HCT116 (cell line): ENCODE data around the gene PTPN1. TPM values are rescaled to one million over a fixed set of nuclear protein-coding genes. Genes with fewer than 3 reads are reported as not detected.

Source experiments
- ATAC-seq: fragments of 200-7000 bp; cut with Tn5 transposase; 2 replicates; pipeline ENCODE4 v1.9.1; 2020; ENCODE audit warnings: mild to moderate bottlenecking, moderate library complexity
- BruUV-seq: library from RNA; stranded (reverse); fragments of 400-500 nt; replicated peaks from 2 replicates; lab custom pipeline; 2021; lab: Mats Ljungman, UMichigan
- CTCF ChIA-PET: fragments of 300-600 bp; sonication (Branson Sonifier 250); formaldehyde crosslinking; loops from one replicate; lab custom pipeline; 2021; ENCODE audit warnings: antibody characterized with exemption; lab: Charles Lee
- POLR2A ChIA-PET: fragments of 300-600, 350-600 bp; sonication (Branson Sonifier 250); formaldehyde crosslinking; loops from one replicate; lab custom pipeline; 2021; ENCODE audit warnings: antibody characterized with exemption; lab: Charles Lee
- RAD21 ChIA-PET, 2 experiments: fragments of 300-600 bp; sonication (Branson Sonifier 250); formaldehyde crosslinking; loops; one replicate each; lab custom pipeline; 2023; ENCODE audit warnings: low total read pairs in 2 of 2; ENCODE audit not compliant: uncharacterized antibody in 2 of 2, unreplicated experiment in 2 of 2, low non-redundant PET in 1 of 2; lab: Charles Lee
- DNase-seq: peaks from one replicate; pipeline ENCODE4 v3.0.0-alpha.2; 2010; ENCODE audit warnings: low read depth, low spot score
- H2AFZ ChIP-seq: fragments of 200-600 bp; shearing (Covaris generic), sonication (generic); 2 replicates; pipeline ENCODE4 v1.6.1; 2017; ENCODE audit warnings: low read depth, mixed run types, mixed read lengths, antibody characterized with exemption, low read length; ENCODE audit not compliant: poor library complexity, severe bottlenecking
- H3K27ac ChIP-seq: 2 replicates; pipeline ENCODE4 v1.5.1; 2012; ENCODE audit warnings: low read depth, low read length
- H3K27me3 ChIP-seq: fragments of 200-600 bp; sonication (generic); 2 replicates; pipeline ENCODE4 v1.6.1; 2016; ENCODE audit warnings: mixed run types, low read length, mixed read lengths; ENCODE audit not compliant: insufficient read depth
- H3K36me3 ChIP-seq, 2 experiments: fragments of 200-500 bp in 1 of 2; fragments of 200-600 bp in 1 of 2; sonication (Bioruptor generic) in 1 of 2; sonication (generic) in 1 of 2; 2 replicates each; pipeline versions ENCODE4 v1.5.1 to v1.6.1; 2014 to 2016; ENCODE audit warnings: low read length in 2 of 2, inconsistent platforms in 1 of 2, mixed read lengths in 1 of 2, mixed run types in 1 of 2; ENCODE audit not compliant: insufficient read depth in 2 of 2, control insufficient read depth in 1 of 2
- H3K4me1 ChIP-seq, 2 experiments: fragments of 200-600 bp in 1 of 2; sonication (generic) in 1 of 2; 2 replicates each; pipeline versions ENCODE4 v1.5.1 to v1.6.1; 2012 to 2017; ENCODE audit warnings: low read length in 2 of 2, inconsistent platforms in 1 of 2, mild to moderate bottlenecking in 1 of 2, mixed read lengths in 1 of 2, mixed run types in 1 of 2, moderate library complexity in 1 of 2; ENCODE audit not compliant: insufficient read depth in 2 of 2, control insufficient read depth in 1 of 2
- H3K4me2 ChIP-seq: fragments of 200-600 bp; sonication (generic); 2 replicates; pipeline ENCODE4 v1.6.1; 2017; ENCODE audit warnings: mixed run types, low read length, mixed read lengths
- H3K4me3 ChIP-seq, 2 experiments: fragments of 200-600 bp in 1 of 2; sonication (generic) in 1 of 2; replicated peaks in 1 of 2; 2 replicates each; pipeline ENCODE4 v1.5.1; 2011 to 2016; ENCODE audit warnings: low read length in 2 of 2, control low read depth in 1 of 2, low read depth in 1 of 2, mild to moderate bottlenecking in 1 of 2, mixed read lengths in 1 of 2, mixed run types in 1 of 2
- H3K79me2 ChIP-seq: fragments of 200-600 bp; sonication (generic); 2 replicates; pipeline ENCODE4 v1.6.1; 2017; ENCODE audit warnings: mild to moderate bottlenecking, mixed run types, low read length, moderate library complexity, mixed read lengths; ENCODE audit not compliant: insufficient read depth
- H3K9ac ChIP-seq: fragments of 200-600 bp; sonication (generic); 2 replicates; pipeline ENCODE4 v1.6.1; 2016; ENCODE audit warnings: low read length, mixed read lengths
- H3K9me2 ChIP-seq: fragments of 200-600 bp; sonication (generic), shearing (Covaris generic); 2 replicates; pipeline ENCODE4 v1.6.1; 2017; ENCODE audit warnings: mixed run types, mild to moderate bottlenecking, moderate library complexity; ENCODE audit not compliant: insufficient read depth
- H3K9me3 ChIP-seq, 2 experiments: fragments of 200-500 bp in 1 of 2; fragments of 200-600 bp in 1 of 2; sonication (Bioruptor generic) in 1 of 2; sonication (generic) in 1 of 2; 2 replicates each; pipeline ENCODE4 v1.6.1; 2014 to 2017; ENCODE audit warnings: low read length in 2 of 2, mixed read lengths in 2 of 2, inconsistent platforms in 1 of 2, low read depth in 1 of 2, mild to moderate bottlenecking in 1 of 2, mixed run types in 1 of 2, moderate library complexity in 1 of 2; ENCODE audit not compliant: control insufficient read depth in 1 of 2, insufficient read depth in 1 of 2
- H4K20me1 ChIP-seq: fragments of 200-600 bp; sonication (generic), shearing (Covaris generic); 2 replicates; pipeline ENCODE4 v1.6.1; 2017; ENCODE audit warnings: mixed run types, mild to moderate bottlenecking, moderate library complexity; ENCODE audit not compliant: insufficient read depth
- CEBPB ChIP-seq: IDR thresholded peaks from 2 replicates; pipeline ENCODE4 v1.6.1; 2012; ENCODE audit warnings: low read depth
- EGR1 ChIP-seq: IDR thresholded peaks from 2 replicates; pipeline ENCODE4 v1.6.1; 2012; ENCODE audit warnings: low read depth
- EZH2 ChIP-seq: fragments of 200-600 bp; sonication (generic); IDR thresholded peaks from 2 replicates; pipeline ENCODE4 v1.6.1; 2017; ENCODE audit warnings: antibody characterized with exemption, mixed run types
- EZH2phosphoT487 ChIP-seq: fragments of 200-600 bp; IDR thresholded peaks from 2 replicates; pipeline ENCODE4 v1.6.1; 2018; ENCODE audit warnings: antibody characterized with exemption, borderline replicate concordance
- SP1 ChIP-seq: IDR thresholded peaks from 2 replicates; pipeline ENCODE4 v1.6.1; 2012; ENCODE audit warnings: low read depth
- YY1 ChIP-seq: IDR thresholded peaks from 2 replicates; pipeline ENCODE4 v1.6.1; 2011; ENCODE audit warnings: low read length, low read depth, moderate library complexity, mild to moderate bottlenecking; ENCODE audit not compliant: insufficient replicate concordance; ENCODE audit errors: extremely low read depth
- intact Hi-C: fragments of 100-400 bp; cut with micrococcal nuclease; formaldehyde crosslinking; loops from 2 replicates; pipeline ENCODE4 v1.10.0; 2022
- total RNA-seq: library from RNA; stranded (reverse); gene quantifications from one replicate; pipeline ENCODE4 v1.2.1, GENCODE V29; 2021; ENCODE audit not compliant: unreplicated experiment
- TF ChIP-seq, protein P1 (sequence below): IDR thresholded peaks from 2 replicates; pipeline ENCODE4 v1.6.1; 2011; ENCODE audit warnings: mild to moderate bottlenecking, low read length, moderate library complexity; ENCODE audit not compliant: insufficient replicate concordance; ENCODE audit errors: extremely low read depth
- TF ChIP-seq, protein P2 (sequence below): IDR thresholded peaks from 2 replicates; pipeline ENCODE4 v1.6.1; 2012
- TF ChIP-seq, protein P3 (sequence below), 3 experiments: fragments of 200-600 bp in 1 of 3; sonication (generic) in 1 of 3; IDR thresholded peaks in 2 of 3; conservative IDR thresholded peaks in 1 of 3; 2 replicates each; pipeline ENCODE4 v1.5.1; 2012 to 2017; ENCODE audit warnings: low read depth in 2 of 3, low read length in 2 of 3, antibody characterized with exemption in 1 of 3, borderline replicate concordance in 1 of 3, control low read depth in 1 of 3, mild to moderate bottlenecking in 1 of 3, mixed read lengths in 1 of 3, mixed run types in 1 of 3, moderate library complexity in 1 of 3; ENCODE audit not compliant: insufficient read depth in 1 of 3
- TF ChIP-seq, protein P4 (sequence below): IDR thresholded peaks from 2 replicates; pipeline ENCODE4 v1.6.1; 2012; ENCODE audit warnings: low read depth

PTPN1 gene
- total RNA-seq, 1 experiment from 2014 or later, result 47.5 TPM

DNA sequence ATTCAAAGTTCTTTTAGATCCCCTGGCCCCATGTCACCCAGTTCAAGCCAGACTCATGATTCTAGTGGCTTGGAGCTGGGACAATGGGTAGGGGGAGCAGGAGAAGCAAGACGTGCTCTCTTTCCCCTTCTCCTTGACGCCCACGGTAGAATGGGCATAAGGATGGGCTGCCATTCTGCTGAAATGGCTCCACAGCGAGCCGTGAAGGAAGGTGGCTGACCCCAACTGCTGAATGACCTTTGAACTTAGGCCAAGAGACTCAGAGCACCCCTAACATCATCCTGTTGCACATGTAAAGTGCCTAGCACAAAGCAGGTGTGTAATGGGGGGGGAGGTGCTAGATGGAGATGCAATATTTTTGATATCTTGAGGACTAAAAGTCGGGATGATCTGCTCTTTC is 15.8 kb upstream of the PTPN1 start:
- Histone ChIP-seq H3K9me2 (no peaks in the 10 kb centered on the region), H3K79me2 (no peaks in the 10 kb centered on the region), H3K4me3 (no peak overlapping the region), H3K9ac (no peak overlapping the region)
- RAD21 ChIA-PET, result no interaction called here
- ATAC-seq, result no peak
- no TSS peak for BruUV-seq
- no peak for TF ChIP-seq SP1
- TF ChIP-seq EZH2phosphoT487, result no peak
- no peak for TF ChIP-seq CEBPB
- TF ChIP-seq, protein P1, sequence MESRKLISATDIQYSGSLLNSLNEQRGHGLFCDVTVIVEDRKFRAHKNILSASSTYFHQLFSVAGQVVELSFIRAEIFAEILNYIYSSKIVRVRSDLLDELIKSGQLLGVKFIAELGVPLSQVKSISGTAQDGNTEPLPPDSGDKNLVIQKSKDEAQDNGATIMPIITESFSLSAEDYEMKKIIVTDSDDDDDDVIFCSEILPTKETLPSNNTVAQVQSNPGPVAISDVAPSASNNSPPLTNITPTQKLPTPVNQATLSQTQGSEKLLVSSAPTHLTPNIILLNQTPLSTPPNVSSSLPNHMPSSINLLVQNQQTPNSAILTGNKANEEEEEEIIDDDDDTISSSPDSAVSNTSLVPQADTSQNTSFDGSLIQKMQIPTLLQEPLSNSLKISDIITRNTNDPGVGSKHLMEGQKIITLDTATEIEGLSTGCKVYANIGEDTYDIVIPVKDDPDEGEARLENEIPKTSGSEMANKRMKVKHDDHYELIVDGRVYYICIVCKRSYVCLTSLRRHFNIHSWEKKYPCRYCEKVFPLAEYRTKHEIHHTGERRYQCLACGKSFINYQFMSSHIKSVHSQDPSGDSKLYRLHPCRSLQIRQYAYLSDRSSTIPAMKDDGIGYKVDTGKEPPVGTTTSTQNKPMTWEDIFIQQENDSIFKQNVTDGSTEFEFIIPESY, result no peak
- TF ChIP-seq EGR1, result no peak
- TF ChIP-seq YY1, result no peak
- TF ChIP-seq EZH2, result no peak
- TF ChIP-seq, protein P2, sequence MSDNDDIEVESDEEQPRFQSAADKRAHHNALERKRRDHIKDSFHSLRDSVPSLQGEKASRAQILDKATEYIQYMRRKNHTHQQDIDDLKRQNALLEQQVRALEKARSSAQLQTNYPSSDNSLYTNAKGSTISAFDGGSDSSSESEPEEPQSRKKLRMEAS, result no peak
- TF ChIP-seq, protein P3, sequence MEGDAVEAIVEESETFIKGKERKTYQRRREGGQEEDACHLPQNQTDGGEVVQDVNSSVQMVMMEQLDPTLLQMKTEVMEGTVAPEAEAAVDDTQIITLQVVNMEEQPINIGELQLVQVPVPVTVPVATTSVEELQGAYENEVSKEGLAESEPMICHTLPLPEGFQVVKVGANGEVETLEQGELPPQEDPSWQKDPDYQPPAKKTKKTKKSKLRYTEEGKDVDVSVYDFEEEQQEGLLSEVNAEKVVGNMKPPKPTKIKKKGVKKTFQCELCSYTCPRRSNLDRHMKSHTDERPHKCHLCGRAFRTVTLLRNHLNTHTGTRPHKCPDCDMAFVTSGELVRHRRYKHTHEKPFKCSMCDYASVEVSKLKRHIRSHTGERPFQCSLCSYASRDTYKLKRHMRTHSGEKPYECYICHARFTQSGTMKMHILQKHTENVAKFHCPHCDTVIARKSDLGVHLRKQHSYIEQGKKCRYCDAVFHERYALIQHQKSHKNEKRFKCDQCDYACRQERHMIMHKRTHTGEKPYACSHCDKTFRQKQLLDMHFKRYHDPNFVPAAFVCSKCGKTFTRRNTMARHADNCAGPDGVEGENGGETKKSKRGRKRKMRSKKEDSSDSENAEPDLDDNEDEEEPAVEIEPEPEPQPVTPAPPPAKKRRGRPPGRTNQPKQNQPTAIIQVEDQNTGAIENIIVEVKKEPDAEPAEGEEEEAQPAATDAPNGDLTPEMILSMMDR (IDR thresholded peaks at IDR 0.05 in 2 of 3, conservative IDR thresholded peaks at IDR 0.05 in 1 of 3; ENCODE audit: borderline replicate concordance in 1 of 3, insufficient read depth in 1 of 3, low read depth in 2 of 3, low read length in 2 of 3), result no peak
- TF ChIP-seq, protein P4, sequence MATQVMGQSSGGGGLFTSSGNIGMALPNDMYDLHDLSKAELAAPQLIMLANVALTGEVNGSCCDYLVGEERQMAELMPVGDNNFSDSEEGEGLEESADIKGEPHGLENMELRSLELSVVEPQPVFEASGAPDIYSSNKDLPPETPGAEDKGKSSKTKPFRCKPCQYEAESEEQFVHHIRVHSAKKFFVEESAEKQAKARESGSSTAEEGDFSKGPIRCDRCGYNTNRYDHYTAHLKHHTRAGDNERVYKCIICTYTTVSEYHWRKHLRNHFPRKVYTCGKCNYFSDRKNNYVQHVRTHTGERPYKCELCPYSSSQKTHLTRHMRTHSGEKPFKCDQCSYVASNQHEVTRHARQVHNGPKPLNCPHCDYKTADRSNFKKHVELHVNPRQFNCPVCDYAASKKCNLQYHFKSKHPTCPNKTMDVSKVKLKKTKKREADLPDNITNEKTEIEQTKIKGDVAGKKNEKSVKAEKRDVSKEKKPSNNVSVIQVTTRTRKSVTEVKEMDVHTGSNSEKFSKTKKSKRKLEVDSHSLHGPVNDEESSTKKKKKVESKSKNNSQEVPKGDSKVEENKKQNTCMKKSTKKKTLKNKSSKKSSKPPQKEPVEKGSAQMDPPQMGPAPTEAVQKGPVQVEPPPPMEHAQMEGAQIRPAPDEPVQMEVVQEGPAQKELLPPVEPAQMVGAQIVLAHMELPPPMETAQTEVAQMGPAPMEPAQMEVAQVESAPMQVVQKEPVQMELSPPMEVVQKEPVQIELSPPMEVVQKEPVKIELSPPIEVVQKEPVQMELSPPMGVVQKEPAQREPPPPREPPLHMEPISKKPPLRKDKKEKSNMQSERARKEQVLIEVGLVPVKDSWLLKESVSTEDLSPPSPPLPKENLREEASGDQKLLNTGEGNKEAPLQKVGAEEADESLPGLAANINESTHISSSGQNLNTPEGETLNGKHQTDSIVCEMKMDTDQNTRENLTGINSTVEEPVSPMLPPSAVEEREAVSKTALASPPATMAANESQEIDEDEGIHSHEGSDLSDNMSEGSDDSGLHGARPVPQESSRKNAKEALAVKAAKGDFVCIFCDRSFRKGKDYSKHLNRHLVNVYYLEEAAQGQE, result no peak
- TF ChIP-seq, all 23 proteins: peak for 0
- Histone ChIP-seq H3K27me3 (no peaks in the 10 kb centered on the region), H3K36me3 (no peaks in the 10 kb centered on the region), H4K20me1 (no peaks in the 10 kb centered on the region), H3K4me1 (peaks cover 21 to 77% of the 10 kb centered on the region in 2 experiments), H3K9me3 (no peaks in the 10 kb centered on the region), H3K27ac (no peak overlapping the region), H3K4me2 (no peak overlapping the region), H2AFZ (no peak overlapping the region)
- POLR2A ChIA-PET, result interaction anchor here (1.8 kb wide), 1 partner anchor 11 kb away, joined by 6 read pairs; no protein-coding TSS in a partner anchor
- intact Hi-C loops, result no loop called here
- CTCF ChIA-PET, result no interaction called here
- DNase-seq, result no peak
